Activated CD4-positive, CD25-positive, alpha-beta regulatory T cell (primary cell): Measurements from ENCODE around the gene CFAP43.
A peak's percentile ranks its signal among the peaks of the same experiment; 100 is the strongest.
"Not testable (repeated sequence)": the region's sequence is repeated elsewhere in the genome, so short reads cannot be mapped to it uniquely, and the experiment has no call there.

Experiments used
- DNase-seq, 4 experiments: peaks; one replicate each; lab custom pipeline; 2025; lab: John Stamatoyannopoulos, UW

Gene CFAP43

GRCh38 chr10:104255311-104255981, 23.3 kb upstream of the CFAP43 start:
- no peak for DNase-seq

GRCh38 chr10:104254493-104255310, 22.5 kb upstream of the CFAP43 start, which contains the start of gene GSTO1:
Gene GSTO1 (plus strand): TSS chr10:104254892. CDS start chr10:104254929, 37 bp downstream.
- DNase-seq: peak in 3 of 4 experiments; percentile 4 to 27 (median 25)

- no peak for DNase-seq
Measured at GRCh38 chr10:104253606-104254410, 21.6 kb upstream of the CFAP43 start.

GRCh38 chr10:104253106-104253505, 20.9 kb upstream of the CFAP43 start:
- no peak for DNase-seq

GRCh38 chr10:104252368-104252767, 20.2 kb upstream of the CFAP43 start:
- DNase-seq: no peak

GRCh38 chr10:104251443-104251842, 19.3 kb upstream of the CFAP43 start:
- DNase-seq: no peak

GRCh38 chr10:104250371-104250770, 18.2 kb upstream of the CFAP43 start:
- no peak for DNase-seq

GRCh38 chr10:104248931-104249330, 16.8 kb upstream of the CFAP43 start:
- not testable (repeated sequence) for DNase-seq

- no peak for DNase-seq
Measured at GRCh38 chr10:104247513-104248146, 15.5 kb upstream of the CFAP43 start.

- no peak for DNase-seq
Measured at GRCh38 chr10:104246976-104247375, 14.8 kb upstream of the CFAP43 start.

GRCh38 chr10:104245066-104245632, 13.0 kb upstream of the CFAP43 start:
- no peak for DNase-seq

GRCh38 chr10:104243512-104243911, 11.3 kb upstream of the CFAP43 start:
- DNase-seq: no peak

GRCh38 chr10:104243009-104243408, 10.8 kb upstream of the CFAP43 start:
- DNase-seq: not testable (repeated sequence)

GRCh38 chr10:104242545-104242944, 10.4 kb upstream of the CFAP43 start:
- DNase-seq: no peak

GRCh38 chr10:104240078-104240477, 7.9 kb upstream of the CFAP43 start:
- DNase-seq: no peak

GRCh38 chr10:104235801-104236200, 3.6 kb upstream of the CFAP43 start:
- no peak for DNase-seq

- DNase-seq: no peak
Measured at GRCh38 chr10:104234934-104235333, 2.8 kb upstream of the CFAP43 start.

- no peak for DNase-seq
Measured at GRCh38 chr10:104233817-104234216, 1.7 kb upstream of the CFAP43 start.

GRCh38 chr10:104232613-104233102, 494 bp upstream of the CFAP43 start:
- no peak for DNase-seq

- DNase-seq: no peak
Measured at GRCh38 chr10:104230490-104230889, 1.7 kb downstream of the CFAP43 start.

- DNase-seq: no peak
Measured at GRCh38 chr10:104223304-104223703, 8.9 kb downstream of the CFAP43 start.
